ENCODE data around the gene CHCT1. TPM values are rescaled to one million over a fixed set of nuclear protein-coding genes. Genes with fewer than 3 reads are reported as not detected.

CHCT1 gene
- total RNA-seq, 1 experiment from 2014 or later = not detected

DNA sequence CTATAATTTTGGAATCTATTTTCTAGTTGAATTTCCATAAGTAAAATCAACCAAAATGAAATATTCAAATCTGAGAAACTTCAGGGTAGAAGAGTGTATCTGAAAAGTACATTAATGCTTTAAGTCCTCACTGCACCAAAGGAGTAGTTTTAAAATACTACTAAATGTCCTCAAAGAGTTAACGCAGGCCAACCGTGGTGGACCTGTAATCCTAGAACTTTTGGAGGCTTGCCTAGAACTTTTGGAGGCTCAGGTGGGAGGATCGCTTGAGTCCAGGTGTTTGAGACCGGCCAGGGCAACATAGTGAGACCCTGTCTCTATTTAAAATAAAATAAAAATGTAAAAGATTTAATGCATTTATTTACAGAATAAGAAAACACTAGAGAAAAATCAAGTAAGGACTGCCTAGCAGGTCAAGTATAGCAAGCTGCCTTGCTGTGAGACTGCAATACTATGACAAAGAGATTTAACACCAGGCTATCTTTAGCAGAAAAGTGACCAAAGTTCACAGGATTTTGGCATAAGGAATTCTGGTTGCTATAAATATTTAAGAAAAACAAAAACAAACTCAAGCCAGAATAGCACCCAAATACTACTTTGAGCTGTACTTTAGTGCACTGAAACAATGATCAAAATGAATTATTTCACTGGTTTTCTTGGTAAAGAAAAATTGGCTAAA, 41.0 kb downstream of the CHCT1 start:
- CTCF ChIA-PET = no interaction called here
- Histone ChIP-seq H3K36me3 (ENCODE audit: control insufficient read depth, insufficient read depth, low read length) (peaks cover 1% of the 10 kb centered on the region; the same call in 1 of the 2 replicates), H3K27me3 (replicated peaks; ENCODE audit: control insufficient read depth, insufficient read depth, low read length) (no peaks in the 10 kb centered on the region), H3K4me1 (no peaks in the 10 kb centered on the region), H3K4me3 (ENCODE audit: low read depth, low read length) (no peak overlapping the region), H3K9me3 (no peaks in the 10 kb centered on the region)
- intact Hi-C loops (cut with micrococcal nuclease; ENCODE audit: unreplicated experiment) = no loop called here
- no peaks in the 10 kb centered on the region for H3K4me1 Mint-ChIP-seq (ENCODE audit: low read depth, unreplicated experiment)
- H3K27me3 Mint-ChIP-seq (ENCODE audit: insufficient read depth, unreplicated experiment) = no peaks in the 10 kb centered on the region
- H3K36me3 Mint-ChIP-seq (ENCODE audit: insufficient read depth, unreplicated experiment) = peaks cover 35% of the 10 kb centered on the region
- POLR2A ChIA-PET = no interaction called here
- no peaks in the 10 kb centered on the region for H3K9me3 Mint-ChIP-seq (ENCODE audit: unreplicated experiment)
- H3K4me3 Mint-ChIP-seq (ENCODE audit: unreplicated experiment) = no peak overlapping the region
- DNase-seq = no peak
- TF ChIP-seq CTCF (IDR thresholded peaks at IDR 0.05; ENCODE audit: insufficient read depth in 1 of 2, low read depth in 1 of 2, low read length in 1 of 2, severe bottlenecking in 1 of 2, unreplicated experiment in 1 of 2) = no peak
- BruUV-seq (replicated peaks) = no TSS peak
- no peak overlapping the region for H3K27ac Mint-ChIP-seq (ENCODE audit: unreplicated experiment)

DNA sequence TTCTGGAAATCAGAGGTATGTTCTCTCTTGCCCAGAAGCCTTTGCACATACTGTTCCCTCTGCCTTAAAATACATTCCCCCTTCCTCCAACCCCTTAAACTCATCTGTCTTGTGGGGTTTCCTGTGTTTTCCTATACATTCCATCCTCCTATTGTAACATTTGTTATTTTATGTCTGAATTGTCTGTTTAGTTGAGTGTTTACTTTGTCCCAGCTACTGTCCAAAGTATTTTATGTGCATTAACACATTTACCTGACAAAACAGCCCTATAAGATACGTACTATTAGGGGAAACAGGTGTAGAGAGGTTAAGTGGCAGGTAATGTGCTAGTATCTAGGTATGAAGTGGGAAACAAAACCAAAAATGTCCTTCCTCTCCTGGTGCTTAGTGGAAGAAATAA, 42.1 kb downstream of the CHCT1 start:
- Histone ChIP-seq H3K27me3 (replicated peaks; ENCODE audit: control insufficient read depth, insufficient read depth, low read length) (no peaks in the 10 kb centered on the region), H3K9me3 (no peaks in the 10 kb centered on the region), H3K36me3 (ENCODE audit: control insufficient read depth, insufficient read depth, low read length) (no peaks in the 10 kb centered on the region; the same call in 1 of the 2 replicates), H3K4me3 (ENCODE audit: low read depth, low read length) (no peak overlapping the region), H3K4me1 (no peaks in the 10 kb centered on the region)
- ChIA-PET CTCF (no interaction called here), POLR2A (no interaction called here)
- Mint-ChIP-seq H3K4me1 (ENCODE audit: low read depth, unreplicated experiment) (no peaks in the 10 kb centered on the region), H3K27ac (ENCODE audit: unreplicated experiment) (no peak overlapping the region), H3K4me3 (ENCODE audit: unreplicated experiment) (no peak overlapping the region), H3K36me3 (ENCODE audit: insufficient read depth, unreplicated experiment) (peaks cover 25% of the 10 kb centered on the region), H3K27me3 (ENCODE audit: insufficient read depth, unreplicated experiment) (no peaks in the 10 kb centered on the region), H3K9me3 (ENCODE audit: unreplicated experiment) (no peaks in the 10 kb centered on the region)
- no peak for DNase-seq
- intact Hi-C loops (cut with micrococcal nuclease; ENCODE audit: unreplicated experiment) = no loop called here
- no TSS peak for BruUV-seq (replicated peaks)
- TF ChIP-seq CTCF (IDR thresholded peaks at IDR 0.05; ENCODE audit: insufficient read depth in 1 of 2, low read depth in 1 of 2, low read length in 1 of 2, severe bottlenecking in 1 of 2, unreplicated experiment in 1 of 2) = no peak

DNA sequence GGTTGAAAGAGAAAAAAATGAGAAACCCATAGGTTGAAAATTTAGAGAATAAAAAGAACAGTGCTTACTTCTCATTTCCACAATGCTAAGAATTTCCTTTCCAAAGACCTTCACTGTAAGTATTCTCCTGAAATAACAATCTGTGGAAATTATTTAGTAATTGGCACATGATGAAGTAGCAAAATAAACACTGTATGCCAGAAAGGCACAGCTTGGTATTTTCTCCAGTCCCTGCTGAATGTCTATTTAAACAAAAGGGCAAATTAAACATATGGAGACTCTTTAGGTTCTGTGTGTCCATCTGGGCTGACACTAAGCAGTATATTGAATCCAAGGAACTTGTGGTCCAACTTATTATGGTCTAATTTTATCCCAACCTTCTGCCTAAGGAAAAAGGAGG, 46.1 kb downstream of the CHCT1 start:
- Histone ChIP-seq H3K27me3 (replicated peaks; ENCODE audit: control insufficient read depth, insufficient read depth, low read length) (no peaks in the 10 kb centered on the region), H3K9me3 (no peaks in the 10 kb centered on the region), H3K36me3 (ENCODE audit: control insufficient read depth, insufficient read depth, low read length) (peaks cover 1% of the 10 kb centered on the region; the same call in 1 of the 2 replicates), H3K4me1 (no peaks in the 10 kb centered on the region), H3K4me3 (ENCODE audit: low read depth, low read length) (no peak overlapping the region)
- no TSS peak for BruUV-seq (replicated peaks)
- peaks cover 40% of the 10 kb centered on the region for H3K36me3 Mint-ChIP-seq (ENCODE audit: insufficient read depth, unreplicated experiment)
- H3K4me3 Mint-ChIP-seq (ENCODE audit: unreplicated experiment) = no peak overlapping the region
- no peaks in the 10 kb centered on the region for H3K27me3 Mint-ChIP-seq (ENCODE audit: insufficient read depth, unreplicated experiment)
- ChIA-PET CTCF (no interaction called here), POLR2A (no interaction called here)
- no peak for DNase-seq
- no peak for TF ChIP-seq CTCF (IDR thresholded peaks at IDR 0.05; ENCODE audit: insufficient read depth in 1 of 2, low read depth in 1 of 2, low read length in 1 of 2, severe bottlenecking in 1 of 2, unreplicated experiment in 1 of 2)
- no peaks in the 10 kb centered on the region for H3K4me1 Mint-ChIP-seq (ENCODE audit: low read depth, unreplicated experiment)
- H3K9me3 Mint-ChIP-seq (ENCODE audit: unreplicated experiment) = peaks cover 15% of the 10 kb centered on the region
- intact Hi-C loops (cut with micrococcal nuclease; ENCODE audit: unreplicated experiment) = no loop called here
- no peak overlapping the region for H3K27ac Mint-ChIP-seq (ENCODE audit: unreplicated experiment)

All from Caco-2 (cell line).